NCI-H526 treated with DMSO at 0.1 percent for 48 hours (cell line): ENCODE data around the gene MICAL1.

ENCODE experiments used
- DNase-seq: peaks from one replicate; lab custom pipeline; 2025; lab: John Stamatoyannopoulos, UW

MICAL1 gene

GRCh38 chr6:109455437-109456110 is at the start of gene MICAL1:
MICAL1 (minus strand) TSS chr6:109455772; CDS start chr6:109454196, 1,576 bp downstream.
- DNase-seq: no peak

GRCh38 chr6:109503327-109504224 is 48.0 kb upstream of the MICAL1 start:
- no peak for DNase-seq

GRCh38 chr6:109498936-109499335 is 43.4 kb upstream of the MICAL1 start:
- no peak for DNase-seq

GRCh38 chr6:109498052-109498451 is 42.5 kb upstream of the MICAL1 start:
- DNase-seq: no peak

GRCh38 chr6:109496036-109496772 is 40.6 kb upstream of the MICAL1 start:
- no peak for DNase-seq

- no peak for DNase-seq
Measured at GRCh38 chr6:109493865-109494264, 38.3 kb upstream of the MICAL1 start.

- no peak for DNase-seq
Measured at GRCh38 chr6:109491207-109491938, 35.8 kb upstream of the MICAL1 start.

GRCh38 chr6:109490713-109491112 is 35.1 kb upstream of the MICAL1 start:
- no peak for DNase-seq

- DNase-seq: no peak
Measured at GRCh38 chr6:109488001-109488400, 32.4 kb upstream of the MICAL1 start.

GRCh38 chr6:109486068-109486467 is 30.5 kb upstream of the MICAL1 start:
- DNase-seq: no peak

- DNase-seq: no peak
Measured at GRCh38 chr6:109485266-109485935, 29.8 kb upstream of the MICAL1 start.

GRCh38 chr6:109484122-109484521 is 28.6 kb upstream of the MICAL1 start:
- no peak for DNase-seq

GRCh38 chr6:109483735-109484057 is 28.1 kb upstream of the MICAL1 start:
- no peak for DNase-seq

- DNase-seq: peak; percentile 77
Measured at GRCh38 chr6:109482905-109483734, 27.5 kb upstream of the MICAL1 start, which contains the start of gene ZBTB24. ZBTB24 (minus strand) TSS chr6:109483219; CDS start chr6:109482026, 1,193 bp downstream.

GRCh38 chr6:109480993-109481480 is 25.5 kb upstream of the MICAL1 start:
- no peak for DNase-seq

GRCh38 chr6:109478841-109479624 is 23.5 kb upstream of the MICAL1 start:
- DNase-seq: no peak

- DNase-seq: no peak
Measured at GRCh38 chr6:109478222-109478805, 22.7 kb upstream of the MICAL1 start.

- no peak for DNase-seq
Measured at GRCh38 chr6:109477725-109478124, 22.2 kb upstream of the MICAL1 start.

GRCh38 chr6:109477184-109477583 is 21.6 kb upstream of the MICAL1 start:
- no peak for DNase-seq
